GM21390 (cell line): ENCODE measurements around the gene USB1.
"Not testable (repeated sequence)": the region's sequence is repeated elsewhere in the genome, so short reads cannot be mapped to it uniquely, and the experiment has no call there.

Experiments
- ATAC-seq: cut with Tn5 transposase; IDR thresholded peaks from one replicate; pipeline ENCODE4 v1.9.1; 2021; ENCODE audit not compliant: unreplicated experiment

USB1 gene

GRCh38 chr16:57969451-57970123, 31.6 kb upstream of the USB1 start:
- ATAC-seq = no peak

- ATAC-seq = no peak
Measured at GRCh38 chr16:57970319-57970718, 30.9 kb upstream of the USB1 start.

GRCh38 chr16:57970970-57971369, 30.2 kb upstream of the USB1 start, which contains the start of gene CNGB1:
Gene CNGB1, minus strand, starts transcription at chr16:57971128. Its CDS starts 3,842 bp downstream, at chr16:57967286.
- no peak for ATAC-seq

- ATAC-seq = no peak
Measured at GRCh38 chr16:57971848-57972247, 29.4 kb upstream of the USB1 start.

GRCh38 chr16:57972306-57972705, 28.9 kb upstream of the USB1 start:
- ATAC-seq = no peak

- ATAC-seq = no peak
Measured at GRCh38 chr16:57976331-57976796, 24.8 kb upstream of the USB1 start.

- ATAC-seq = no peak
Measured at GRCh38 chr16:57977418-57978069, 23.7 kb upstream of the USB1 start.

- not testable (repeated sequence) for ATAC-seq
Measured at GRCh38 chr16:57978070-57978465, 23.1 kb upstream of the USB1 start.

- no peak for ATAC-seq
Measured at GRCh38 chr16:57979006-57979585, 22.1 kb upstream of the USB1 start.

- ATAC-seq = no peak
Measured at GRCh38 chr16:57981636-57982035, 19.6 kb upstream of the USB1 start.

- ATAC-seq = no peak
Measured at GRCh38 chr16:57982385-57982784, 18.8 kb upstream of the USB1 start.

GRCh38 chr16:57984443-57985203, 16.6 kb upstream of the USB1 start:
- peak; percentile 77 for ATAC-seq

GRCh38 chr16:57985204-57986181, 15.7 kb upstream of the USB1 start:
- ATAC-seq = peak; percentile 13

- no peak for ATAC-seq
Measured at GRCh38 chr16:57986196-57986595, 15.0 kb upstream of the USB1 start.

- no peak for ATAC-seq
Measured at GRCh38 chr16:57987441-57988177, 13.6 kb upstream of the USB1 start.

GRCh38 chr16:57988929-57989328, 12.3 kb upstream of the USB1 start:
- ATAC-seq = no peak

GRCh38 chr16:57991551-57992059, 9.6 kb upstream of the USB1 start:
- no peak for ATAC-seq

GRCh38 chr16:57992084-57992483, 9.1 kb upstream of the USB1 start:
- no peak for ATAC-seq

GRCh38 chr16:57993438-57993837, 7.8 kb upstream of the USB1 start:
- ATAC-seq = no peak
